IMR-90 (cell line): ENCODE results near the gene AOPEP. TPM values are rescaled to one million over a fixed set of nuclear protein-coding genes. Genes with fewer than 3 reads are reported as not detected.

ENCODE experiments used
- ATAC-seq: fragments of 200-7000 bp; cut with Tn5 transposase; 2 replicates; pipeline ENCODE4 v1.9.1; 2020; ENCODE audit warnings: low read depth, mild to moderate bottlenecking, moderate library complexity
- BruUV-seq: library from RNA; stranded (reverse); fragments of 400-500 nt; replicated peaks from 2 replicates; lab custom pipeline; 2021; lab: Mats Ljungman, UMichigan
- CTCF ChIA-PET: fragments of 300-600 bp; formaldehyde crosslinking; extraction: SDS; loops from one replicate; lab custom pipeline; 2021; ENCODE audit warnings: antibody characterized with exemption; lab: Yijun Ruan, JAX
- POLR2A ChIA-PET: fragments of 300-600 bp; sonication (Branson Sonifier 250); formaldehyde crosslinking; loops from one replicate; lab custom pipeline; 2022; ENCODE audit warnings: antibody characterized with exemption; ENCODE audit not compliant: unreplicated experiment; lab: Charles Lee
- DNase-seq: peaks from one replicate; pipeline ENCODE4 v3.0.0; 2013
- H2AFZ ChIP-seq: replicated peaks from 2 replicates; pipeline ENCODE3; 2013; ENCODE audit warnings: low read length, mild to moderate bottlenecking; ENCODE audit not compliant: poor library complexity
- H2AK5ac ChIP-seq: 2 replicates; pipeline ENCODE4 v1.6.1; 2013; ENCODE audit warnings: low read depth, low read length, inconsistent platforms
- H2AK9ac ChIP-seq: replicated peaks from 2 replicates; pipeline ENCODE3; 2013; ENCODE audit warnings: mild to moderate bottlenecking, low read depth, low read length, moderate library complexity; ENCODE audit not compliant: poor library complexity
- H2BK120ac ChIP-seq: 2 replicates; pipeline ENCODE4 v1.6.1; 2013; ENCODE audit warnings: low read depth, low read length, inconsistent platforms
- H2BK15ac ChIP-seq: 3 replicates; pipeline ENCODE4 v1.6.1; 2013; ENCODE audit warnings: low read depth, low read length, inconsistent platforms
- H2BK20ac ChIP-seq: 2 replicates; pipeline ENCODE4 v1.6.1; 2013; ENCODE audit warnings: low read depth, mild to moderate bottlenecking, inconsistent platforms, low read length, moderate library complexity
- H2BK5ac ChIP-seq: 2 replicates; pipeline ENCODE4 v1.6.1; 2013; ENCODE audit warnings: mild to moderate bottlenecking, low read depth, low read length, inconsistent platforms; ENCODE audit not compliant: poor library complexity, severe bottlenecking
- H3K14ac ChIP-seq: replicated peaks from 2 replicates; pipeline ENCODE4 v1.6.1; 2013; ENCODE audit warnings: low read depth, low read length, inconsistent platforms
- H3K18ac ChIP-seq: 2 replicates; pipeline ENCODE4 v1.6.1; 2013; ENCODE audit warnings: low read depth, low read length, control low read depth
- H3K23ac ChIP-seq: 2 replicates; pipeline ENCODE4 v1.6.1; 2013; ENCODE audit warnings: low read depth, low read length, inconsistent platforms
- H3K27ac ChIP-seq: 2 replicates; pipeline ENCODE4 v1.5.1; 2013; ENCODE audit warnings: mild to moderate bottlenecking, control low read depth, low read length; ENCODE audit not compliant: insufficient read depth
- H3K27me3 ChIP-seq: 2 replicates; pipeline ENCODE4 v1.6.1; 2013; ENCODE audit warnings: low read length; ENCODE audit not compliant: control insufficient read depth, insufficient read depth
- H3K36me3 ChIP-seq: 2 replicates; pipeline ENCODE4 v1.6.1; 2013; ENCODE audit warnings: low read length, mixed read lengths; ENCODE audit not compliant: control insufficient read depth, insufficient read depth
- H3K4ac ChIP-seq: 2 replicates; pipeline ENCODE4 v1.6.1; 2013; ENCODE audit warnings: low read depth, low read length, inconsistent platforms
- H3K4me1 ChIP-seq: 2 replicates; pipeline ENCODE4 v1.6.1; 2013; ENCODE audit warnings: low read length, mixed read lengths; ENCODE audit not compliant: control insufficient read depth, insufficient read depth
- H3K4me2 ChIP-seq: 2 replicates; pipeline ENCODE4 v1.6.1; 2013; ENCODE audit warnings: low read depth, mild to moderate bottlenecking, control low read depth, low read length, moderate library complexity
- H3K4me3 ChIP-seq: 2 replicates; pipeline ENCODE4 v1.5.1; 2013; ENCODE audit warnings: low read depth, mild to moderate bottlenecking, control low read depth, low read length, moderate library complexity; ENCODE audit not compliant: insufficient read depth
- H3K56ac ChIP-seq: 2 replicates; pipeline ENCODE4 v1.6.1; 2013; ENCODE audit warnings: low read length, inconsistent platforms; ENCODE audit not compliant: insufficient read depth; ENCODE audit errors: extremely low read depth
- H3K79me1 ChIP-seq, 2 experiments: 2 replicates each; pipeline ENCODE4 v1.6.1; 2013; ENCODE audit warnings: low read length in 2 of 2, inconsistent platforms in 1 of 2, low read depth in 1 of 2
- H3K9ac ChIP-seq: 2 replicates; pipeline ENCODE4 v1.6.1; 2013; ENCODE audit warnings: low read depth, low read length, control low read depth
- H3K9me1 ChIP-seq: 2 replicates; pipeline ENCODE4 v1.6.1; 2013; ENCODE audit warnings: low read length, inconsistent platforms; ENCODE audit not compliant: insufficient read depth
- H3K9me3 ChIP-seq: 2 replicates; pipeline ENCODE4 v1.6.1; 2013; ENCODE audit warnings: low read length; ENCODE audit not compliant: control insufficient read depth, insufficient read depth
- H4K20me1 ChIP-seq: 2 replicates; pipeline ENCODE4 v1.6.1; 2013; ENCODE audit warnings: low read length, inconsistent platforms; ENCODE audit not compliant: insufficient read depth
- H4K5ac ChIP-seq: 2 replicates; pipeline ENCODE4 v1.6.1; 2013; ENCODE audit warnings: mild to moderate bottlenecking, low read depth, low read length, control low read depth
- H4K8ac ChIP-seq, 2 experiments: 2 replicates each; pipeline ENCODE4 v1.6.1; 2013; ENCODE audit warnings: low read depth in 2 of 2, low read length in 2 of 2, control low read depth in 1 of 2, inconsistent platforms in 1 of 2
- H4K91ac ChIP-seq: 2 replicates; pipeline ENCODE4 v1.6.1; 2013; ENCODE audit warnings: low read depth, low read length, inconsistent platforms; ENCODE audit not compliant: insufficient read depth
- BHLHE40 ChIP-seq: fragments of 150-350 bp; IDR thresholded peaks from 2 replicates; pipeline ENCODE4 v1.6.1; 2016; ENCODE audit warnings: mild to moderate bottlenecking, low read depth, low read length
- CHD1 ChIP-seq: IDR thresholded peaks from 2 replicates; pipeline ENCODE4 v1.6.1; 2012; ENCODE audit warnings: low read depth, low read length, improper control_type of control experiment
- ELK1 ChIP-seq: fragments of 150-350 bp; IDR thresholded peaks from 2 replicates; pipeline ENCODE4 v1.6.1; 2016; ENCODE audit warnings: low read depth, mild to moderate bottlenecking, low read length, moderate library complexity, borderline replicate concordance
- WGBS, 2 experiments: methylation state at CpG; one replicate each; pipeline versions ENCODE4 v1.1.5 to v1.1.7; 2013; ENCODE audit warnings: missing lambda C conversion rate in 2 of 2; ENCODE audit not compliant: insufficient read length in 1 of 2; ENCODE audit errors: extremely low coverage in 2 of 2; 5-methylcytosine and 5-hydroxymethylcytosine counted together
- dilution Hi-C: fragments of 300-500 bp; cut with HindIII; formaldehyde crosslinking; loops from one replicate; pipeline ENCODE4 v1.14.3; 2018; ENCODE audit warnings: low sequenced_read_pairs; ENCODE audit not compliant: unreplicated experiment
- in situ Hi-C: fragments of 300-500 bp; cut with MboI; formaldehyde crosslinking; loops from 3 replicates; pipeline ENCODE4 v1.14.3; 2019; ENCODE audit warnings: low sequenced_read_pairs, inconsistent platforms, mixed read lengths
- intact Hi-C: fragments of 100-400 bp; cut with micrococcal nuclease; formaldehyde crosslinking; loops from 2 replicates; pipeline ENCODE4 v1.10.0; 2022
- polyA plus RNA-seq, 3 experiments: library from polyadenylated mRNA; depleted of rRNA; stranded (reverse); fragments of >200 nt; gene quantifications; 2 replicates each; pipeline ENCODE4 v1.2.3, GENCODE V29; 2012; ENCODE audit warnings: low replicate concordance in 1 of 3
- total RNA-seq: library from RNA; depleted of rRNA; stranded (reverse); fragments of >200 nt; gene quantifications from 2 replicates; pipeline ENCODE4 v1.2.3, GENCODE V29; 2012

AOPEP gene
- total and polyA plus RNA-seq, 2 of the 4 experiments (the other 2 are of a cell fraction): 34.9 to 38.7 TPM

- peaks cover 23% of the 10 kb centered on the region for H3K36me3 ChIP-seq
- POLR2A ChIA-PET: no interaction called here
Observed at GRCh38 chr9:95058121-95058785, 331.8 kb downstream of the AOPEP start.

More at GRCh38 chr9:95058121-95058785, 331.8 kb downstream of the AOPEP start:
- CTCF ChIA-PET: no interaction called here
- peak overlapping the region; percentile 42 for H3K18ac ChIP-seq
- H4K5ac ChIP-seq: peak overlapping the region; percentile 13; the same call in 1 of the 2 replicates
- H3K79me1 ChIP-seq: peaks cover 16 to 84% of the 10 kb centered on the region in 2 experiments; a peak in 3 of 4 replicates
- H3K14ac ChIP-seq: peak overlapping the region; percentile 71
- no peaks in the 10 kb centered on the region for H3K27me3 ChIP-seq
- peaks cover 33% of the 10 kb centered on the region for H3K4me1 ChIP-seq
- peak overlapping the region; percentile 50; the same call in 1 of the 2 replicates for H2BK20ac ChIP-seq
- in situ Hi-C loops (no loop called here), dilution Hi-C loops (no loop called here), intact Hi-C loops (loop anchor here (5.0 kb wide), 1 partner anchor 136 kb away; no protein-coding TSS in a partner anchor)
- peak overlapping the region; percentile 60 for H2BK5ac ChIP-seq
- 67% methylated on average over 3 of the region's 7 CpGs; no CpG with 5 or more reads in 1 of the 2 experiments for WGBS, 2 experiments
- H2AK5ac ChIP-seq: peak overlapping the region; percentile 52
- ATAC-seq (no peak), DNase-seq (no peak)
- BruUV-seq: no TSS peak
- H3K9ac ChIP-seq: peak overlapping the region; percentile 5; the same call in 1 of the 2 replicates
- peak overlapping the region; percentile 64 for H2BK120ac ChIP-seq
- no peak overlapping the region for H3K4me3 ChIP-seq
- H3K56ac ChIP-seq: peak overlapping the region; percentile 38; the same call in 1 of the 2 replicates
- H3K9me3 ChIP-seq: no peaks in the 10 kb centered on the region
- no peak overlapping the region for H2AFZ ChIP-seq
- peak overlapping the region; percentile 16 to 25; a peak in 1 of 4 replicates for H4K8ac ChIP-seq
- H4K91ac ChIP-seq: peak overlapping the region; percentile 9
- peaks cover 67% of the 10 kb centered on the region for H4K20me1 ChIP-seq
- H3K4me2 ChIP-seq: peak overlapping the region; percentile 56
- H3K9me1 ChIP-seq: peaks cover 18% of the 10 kb centered on the region
- H2AK9ac ChIP-seq: no peak overlapping the region
- peak overlapping the region; percentile 50 for H3K27ac ChIP-seq
- H2BK15ac ChIP-seq: peak overlapping the region; percentile 12; the same call in 1 of the 3 replicates
- H3K23ac ChIP-seq: peak overlapping the region; percentile 74; the same call in 1 of the 2 replicates
- peak overlapping the region; percentile 77 for H3K4ac ChIP-seq
- TF ChIP-seq BHLHE40: no peak
- no peak for TF ChIP-seq ELK1
- TF ChIP-seq CHD1: no peak
